Measurements from ENCODE around the gene AMPH.
"Not testable (repeated sequence)": the region's sequence is repeated elsewhere in the genome, so short reads cannot be mapped to it uniquely, and the experiment has no call there.

Gene AMPH

DNA sequence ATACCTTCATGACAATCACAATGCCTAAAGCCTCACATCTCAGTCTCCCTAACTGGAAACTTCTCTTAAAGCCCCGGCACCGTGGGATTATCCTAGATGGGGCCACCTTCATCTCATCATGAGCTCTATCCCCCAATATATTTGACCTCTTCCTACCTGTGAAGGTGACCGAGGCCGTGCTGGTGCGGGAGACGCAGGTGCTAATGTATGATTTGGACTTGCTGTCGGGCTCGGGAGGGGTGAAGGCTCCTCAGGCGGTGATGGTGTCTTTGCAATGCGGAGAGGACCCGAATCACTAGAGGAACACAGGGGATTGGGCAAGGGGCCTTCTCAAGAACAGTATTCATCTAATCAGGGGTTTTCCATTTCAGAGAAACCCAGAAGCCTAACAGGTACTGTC, 168.4 kb downstream of the AMPH start:
- DNase-seq (ENCODE audit: low spot score): no peak

DNA sequence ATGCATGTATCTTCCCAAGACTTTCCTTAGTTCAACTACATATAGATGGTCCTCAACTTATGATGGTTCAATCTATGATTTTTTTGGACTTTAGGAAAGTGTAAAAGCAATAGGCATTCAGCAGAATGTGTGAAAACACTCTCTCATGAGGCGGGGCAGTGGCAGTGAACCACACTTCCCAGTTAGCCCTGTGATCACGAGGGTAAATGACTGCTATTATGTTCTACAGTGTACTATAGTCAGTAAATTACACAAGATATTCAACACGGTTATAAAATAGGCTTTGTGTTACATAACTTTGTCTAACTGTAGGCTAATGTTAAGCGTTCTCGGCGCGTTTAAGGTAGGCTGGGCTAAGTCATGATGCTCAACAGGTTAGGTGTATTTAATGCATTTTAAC, 169.3 kb downstream of the AMPH start:
- DNase-seq (ENCODE audit: low spot score): no peak

DNA sequence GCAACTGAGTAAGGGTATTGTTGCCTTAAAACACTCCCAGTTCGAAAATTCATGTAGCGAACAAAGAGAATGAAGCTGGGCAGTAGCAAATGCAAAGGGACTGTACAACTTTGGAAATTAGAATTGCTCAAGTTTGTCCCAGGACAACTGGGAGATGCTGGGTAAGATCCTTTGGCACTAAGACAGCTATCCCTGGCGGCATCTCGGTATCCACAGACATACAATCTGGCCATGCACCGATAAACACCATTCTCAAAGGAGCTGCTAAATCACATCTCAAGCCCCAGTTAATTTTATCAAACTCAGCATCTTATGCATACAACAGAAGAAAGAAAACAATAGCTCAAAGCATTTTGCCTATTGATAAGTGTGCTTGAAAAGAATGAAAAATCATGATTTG, 177.3 kb downstream of the AMPH start:
- DNase-seq (ENCODE audit: low spot score): no peak

DNA sequence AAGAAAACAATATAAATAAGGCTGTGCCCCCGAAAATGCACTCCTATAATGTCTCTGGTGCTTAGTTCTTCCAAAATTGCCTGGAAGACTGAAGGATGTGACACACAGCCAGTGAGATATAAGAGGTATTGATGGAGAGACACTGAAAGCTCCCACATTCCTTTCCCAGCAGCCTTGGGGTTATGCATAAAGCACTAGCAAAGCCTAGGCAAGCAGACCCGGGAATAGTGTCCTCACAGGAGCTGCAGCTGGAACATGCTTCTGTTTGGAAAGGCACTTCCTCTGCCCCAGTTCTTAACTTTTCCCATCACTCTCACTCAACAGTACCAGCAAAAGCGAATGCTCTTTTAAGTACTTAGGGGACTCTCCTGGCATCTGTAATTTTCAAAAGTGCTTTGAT, 178.0 kb downstream of the AMPH start:
- no peak for DNase-seq (ENCODE audit: low spot score)

DNA sequence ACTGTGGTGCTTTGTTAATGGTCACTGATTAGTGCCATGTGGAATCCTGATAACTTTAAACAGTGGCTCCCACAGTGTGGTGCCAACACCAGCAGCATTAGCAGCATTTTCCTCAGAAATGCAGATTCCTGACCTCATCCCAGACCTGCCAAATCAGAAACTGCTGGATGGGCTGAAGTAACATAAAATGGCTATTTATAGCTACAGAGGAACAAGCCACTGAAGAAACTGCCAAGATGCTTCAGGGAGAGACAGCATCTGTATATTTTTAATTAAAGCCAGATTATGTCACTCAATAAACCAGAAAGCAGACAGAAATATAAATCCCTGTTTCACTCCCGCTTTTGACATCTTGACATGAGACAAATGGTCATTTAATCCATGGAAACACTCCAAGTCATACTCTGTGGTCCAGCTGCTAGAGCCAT, 178.5 kb downstream of the AMPH start:
- DNase-seq (ENCODE audit: low spot score): no peak

DNA sequence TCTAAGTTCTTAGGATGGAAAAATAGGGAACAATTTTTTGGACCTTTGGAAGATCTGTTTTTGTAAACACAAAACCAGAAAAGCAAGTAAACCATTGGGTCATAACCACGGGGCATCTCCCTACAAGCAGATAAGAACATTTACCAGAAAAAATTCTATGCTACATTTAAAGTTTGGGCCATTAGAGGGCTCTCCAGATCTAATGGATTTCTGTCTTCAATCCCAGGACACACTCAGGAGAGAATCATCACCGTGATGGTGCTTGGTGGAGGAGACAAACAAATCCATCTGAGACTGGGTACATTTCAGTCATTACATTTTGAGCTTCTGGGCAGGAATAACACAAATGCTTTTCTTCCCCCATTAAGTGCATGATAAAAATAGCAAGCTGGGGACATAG, 179.3 kb downstream of the AMPH start:
- DNase-seq (ENCODE audit: low spot score): no peak

DNA sequence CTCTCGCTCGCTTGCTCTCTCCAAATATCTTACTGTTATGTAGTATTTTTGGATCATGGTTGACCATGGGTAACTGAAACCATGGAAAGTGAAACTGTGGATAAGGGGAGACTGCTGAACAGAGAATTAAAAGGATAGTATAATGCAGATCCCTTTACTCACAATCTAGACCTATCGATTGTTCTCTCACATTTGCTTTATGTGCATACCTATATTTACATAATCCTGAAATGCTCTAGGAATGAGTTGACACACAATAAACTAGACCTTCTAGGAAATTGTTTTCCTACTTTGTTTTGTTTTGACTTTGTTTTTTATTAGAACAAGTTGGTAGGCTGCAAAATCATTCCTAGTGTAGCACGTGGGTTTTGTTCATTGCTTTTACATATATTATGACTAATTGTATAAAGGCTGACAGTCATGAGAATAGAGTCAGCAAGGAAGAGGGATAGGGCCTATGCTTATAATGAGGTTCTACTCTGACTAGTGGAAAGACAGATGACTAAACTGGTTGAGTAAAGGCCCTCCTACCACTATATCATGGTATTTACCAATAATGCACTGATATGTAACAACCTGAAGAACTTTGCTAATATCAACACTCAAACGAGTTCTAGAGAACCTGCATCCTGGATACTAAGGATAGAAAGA, 182.5 kb downstream of the AMPH start:
- DNase-seq (ENCODE audit: low spot score): no peak

DNA sequence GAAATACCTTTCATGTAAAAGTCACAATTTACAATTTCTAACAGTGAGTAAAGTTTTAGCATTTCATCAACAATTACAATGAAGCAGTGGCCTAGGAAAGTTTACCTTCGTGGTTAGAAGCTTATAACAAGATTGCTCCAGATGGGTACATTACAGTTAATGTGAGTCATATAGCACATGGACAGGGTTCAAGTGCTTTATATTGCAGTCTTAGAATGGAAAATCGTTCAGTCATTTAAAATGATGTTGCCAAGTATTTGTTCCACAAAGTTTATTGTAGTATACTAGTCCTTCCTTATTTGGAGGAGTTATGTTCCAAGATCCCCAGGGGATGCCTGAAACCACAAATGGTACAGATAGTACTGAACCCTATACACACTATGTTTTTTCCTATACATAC, 183.1 kb downstream of the AMPH start:
- no peak for DNase-seq (ENCODE audit: low spot score)

DNA sequence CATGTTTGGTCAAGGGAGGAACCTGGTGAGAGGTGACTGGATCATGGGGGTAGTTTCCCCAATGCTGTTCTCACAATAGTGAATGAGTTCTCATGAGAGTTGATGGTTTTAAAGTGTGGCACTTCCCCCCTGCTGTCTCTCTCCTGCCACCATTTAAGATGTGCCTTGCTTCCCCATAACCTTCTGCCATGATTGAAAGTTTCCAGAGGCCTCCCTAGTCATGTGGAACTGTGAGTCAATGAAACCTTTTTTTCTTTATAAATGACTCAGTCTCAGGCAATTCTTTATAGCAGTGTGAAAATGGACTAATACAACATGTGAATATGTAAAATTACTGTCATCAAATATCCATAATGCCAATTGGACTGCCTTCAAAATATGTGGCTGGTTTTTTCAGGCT, 192.2 kb downstream of the AMPH start:
- no peak for DNase-seq (ENCODE audit: low spot score)

DNA sequence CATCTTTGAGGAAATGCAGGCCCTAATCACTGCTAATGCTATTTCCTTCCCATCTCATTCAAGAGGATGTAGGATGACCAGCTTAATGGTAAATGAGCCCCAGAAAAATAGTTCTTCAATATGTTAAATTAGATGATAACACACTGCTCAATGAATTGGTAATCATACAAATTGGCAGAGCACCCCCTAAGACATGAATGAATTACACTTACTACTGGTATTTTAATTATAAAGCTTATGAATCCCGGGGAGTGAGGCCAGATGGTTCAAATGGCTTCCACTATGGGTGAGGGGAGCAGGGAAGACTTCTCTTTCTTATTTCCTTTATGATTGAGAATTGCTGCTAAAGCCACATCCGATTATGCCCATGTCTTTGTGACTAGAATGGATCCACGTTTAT, 198.5 kb downstream of the AMPH start:
- DNase-seq (ENCODE audit: low spot score): no peak

DNA sequence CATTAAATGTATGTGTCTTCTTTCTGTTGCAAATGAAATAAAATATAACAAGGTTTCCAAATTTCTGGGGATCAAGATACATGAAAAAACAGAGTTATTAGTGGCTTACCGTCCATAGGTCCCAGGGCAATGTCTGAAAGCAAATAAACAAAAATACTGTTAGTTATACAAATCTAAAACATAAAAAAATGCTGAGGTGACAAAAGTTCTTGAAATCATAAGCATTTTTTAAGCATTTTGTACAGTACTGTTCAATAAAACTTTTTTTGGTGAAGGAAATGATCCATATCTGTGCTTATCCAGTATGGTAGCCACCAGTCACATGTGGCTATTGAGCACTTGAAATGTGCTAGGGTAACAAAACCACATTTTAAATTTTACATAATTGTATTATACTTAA, 199.1 kb downstream of the AMPH start:
- no peak for DNase-seq (ENCODE audit: low spot score)

DNA sequence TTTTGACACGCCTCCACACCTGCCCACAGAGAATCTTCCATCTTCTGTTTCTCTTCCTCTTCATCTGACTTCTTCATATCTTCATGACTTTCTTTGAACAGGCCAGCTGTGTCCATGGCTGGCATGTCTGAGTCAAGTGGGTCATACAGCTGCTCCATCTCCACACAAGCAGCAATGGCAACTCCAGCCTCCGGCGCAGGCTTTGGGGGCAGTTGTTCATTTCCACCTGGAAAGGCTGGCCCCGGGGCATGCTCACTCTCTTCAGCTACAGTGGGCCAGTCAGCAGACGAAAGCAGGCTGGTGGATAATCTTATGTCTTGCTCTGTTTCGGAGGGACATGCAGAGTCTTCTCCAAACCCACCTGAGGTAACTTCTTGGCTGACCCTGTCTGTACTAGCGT, 202.1 kb downstream of the AMPH start:
- no peak for DNase-seq (ENCODE audit: low spot score)

DNA sequence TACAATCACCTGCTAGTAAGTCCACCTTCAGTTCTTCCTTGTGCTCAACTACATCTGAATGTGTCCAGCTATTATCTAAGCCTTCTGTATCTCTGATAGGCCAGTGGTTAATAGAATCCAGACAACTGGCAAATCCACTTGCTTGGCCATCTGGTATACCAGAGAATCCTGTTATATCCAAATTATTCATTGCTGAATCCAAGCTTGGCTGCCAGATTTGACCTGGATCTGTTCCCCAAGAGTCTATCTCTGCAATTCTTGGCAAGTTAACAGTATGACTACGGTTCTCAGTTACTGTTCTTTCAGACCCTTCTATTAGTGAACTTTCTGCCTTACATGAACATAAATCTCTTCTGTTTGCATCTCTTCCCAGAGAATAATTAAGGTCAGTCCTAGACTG, 203.1 kb downstream of the AMPH start:
- DNase-seq (ENCODE audit: low spot score): no peak

DNA sequence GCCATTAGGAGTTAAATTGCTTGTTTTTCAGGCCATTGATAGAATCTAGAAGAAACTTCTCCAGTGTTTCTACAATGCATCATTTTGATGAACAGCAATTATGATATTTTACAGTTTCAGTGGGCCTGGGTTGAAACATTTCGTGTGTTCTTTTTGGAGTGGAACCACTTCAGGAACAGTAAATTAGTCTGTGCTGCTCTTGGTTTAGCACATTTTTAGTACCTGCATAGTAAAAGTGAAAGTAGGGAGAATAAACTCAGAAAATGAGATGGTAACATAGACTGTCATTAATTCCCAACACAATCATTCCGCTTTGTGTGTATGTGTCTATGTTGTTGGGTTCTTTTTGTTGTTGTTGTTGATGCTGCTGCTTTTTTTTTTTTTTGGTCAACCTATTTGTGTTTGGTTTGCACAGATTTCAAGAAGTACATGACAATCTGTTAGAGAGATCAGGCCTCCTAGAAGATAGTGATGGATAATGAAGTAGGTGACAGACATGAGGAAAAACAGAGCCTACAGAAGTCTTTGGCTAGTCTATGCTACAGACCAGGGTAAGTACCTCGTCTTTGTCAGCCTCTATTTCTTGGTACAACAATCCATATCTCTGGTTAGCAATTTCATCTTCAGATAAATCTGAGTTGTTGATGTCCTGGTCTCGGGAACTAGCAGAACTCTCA, 203.8 kb downstream of the AMPH start:
- DNase-seq (ENCODE audit: low spot score): no peak

DNA sequence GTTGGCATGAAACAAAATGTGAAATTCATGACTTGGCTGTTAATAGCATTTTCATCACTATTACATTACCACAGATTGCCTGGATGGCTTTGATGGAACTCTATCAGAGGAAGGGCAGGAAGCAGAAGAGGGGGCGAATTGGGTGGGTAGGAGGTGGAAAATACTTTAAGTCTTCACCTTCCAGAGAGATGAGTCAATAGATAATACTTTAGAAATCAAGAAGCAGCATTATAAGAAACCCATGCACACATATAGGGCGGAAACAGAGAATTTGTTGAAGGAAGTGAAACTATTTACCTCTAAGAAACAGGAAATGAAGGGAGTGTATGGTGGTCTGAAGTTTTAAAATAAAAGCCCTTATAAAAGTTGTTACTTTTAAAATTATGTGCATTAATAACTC, 205.7 kb downstream of the AMPH start:
- no peak for DNase-seq (ENCODE audit: low spot score)

DNA sequence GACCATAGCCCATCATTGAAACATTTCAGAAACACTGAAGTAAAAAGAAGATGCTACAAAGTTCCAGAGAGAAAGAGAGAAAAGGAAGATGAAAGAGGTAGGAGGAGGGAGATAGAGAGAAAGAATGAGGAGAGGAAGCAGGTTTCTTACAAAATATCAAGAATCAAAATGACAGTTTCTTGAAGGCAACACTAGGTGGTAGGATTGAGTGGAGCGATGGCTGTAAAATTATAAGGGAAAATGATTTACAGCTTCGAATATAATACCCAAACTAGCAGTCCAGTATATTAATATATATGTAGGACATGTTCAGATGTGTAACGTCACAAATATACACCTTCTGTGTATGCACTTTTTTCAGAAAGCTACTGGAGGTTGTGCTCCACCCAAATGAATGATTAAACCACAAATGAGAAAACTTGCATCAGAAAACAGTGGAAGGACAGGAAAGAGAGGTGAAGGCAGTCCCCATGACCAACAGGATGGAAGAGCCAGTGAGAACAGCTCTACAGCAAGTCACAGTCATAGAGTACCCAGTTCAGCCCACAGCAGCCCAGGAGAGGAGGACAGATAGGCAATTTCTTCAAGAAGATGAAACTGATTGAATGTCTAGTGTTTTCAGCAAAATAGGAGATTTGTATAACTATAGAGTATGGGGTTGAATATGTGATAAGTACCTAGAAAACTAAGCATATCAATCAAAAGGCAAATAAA, 206.3 kb downstream of the AMPH start:
- DNase-seq (ENCODE audit: low spot score): no peak

DNA sequence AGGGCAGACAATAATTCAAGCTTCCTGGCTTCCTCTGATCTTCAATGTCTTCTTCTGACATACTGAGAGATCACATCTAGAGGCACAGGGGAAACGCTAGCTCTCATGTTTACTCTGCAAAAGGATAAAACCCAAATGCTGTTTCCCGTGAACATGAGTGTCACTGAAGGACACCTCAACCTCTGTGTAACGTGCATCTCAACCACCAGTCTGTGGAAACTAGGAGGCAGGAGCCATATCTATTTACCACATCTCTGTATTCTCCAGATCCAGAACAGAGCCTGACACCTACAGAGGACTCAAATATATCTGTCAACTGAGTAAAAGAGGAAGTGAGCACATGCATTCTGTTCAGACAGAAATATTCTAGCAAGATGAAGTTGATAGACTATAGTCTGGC, 217.4 kb downstream of the AMPH start:
- DNase-seq (ENCODE audit: low spot score): no peak

DNA sequence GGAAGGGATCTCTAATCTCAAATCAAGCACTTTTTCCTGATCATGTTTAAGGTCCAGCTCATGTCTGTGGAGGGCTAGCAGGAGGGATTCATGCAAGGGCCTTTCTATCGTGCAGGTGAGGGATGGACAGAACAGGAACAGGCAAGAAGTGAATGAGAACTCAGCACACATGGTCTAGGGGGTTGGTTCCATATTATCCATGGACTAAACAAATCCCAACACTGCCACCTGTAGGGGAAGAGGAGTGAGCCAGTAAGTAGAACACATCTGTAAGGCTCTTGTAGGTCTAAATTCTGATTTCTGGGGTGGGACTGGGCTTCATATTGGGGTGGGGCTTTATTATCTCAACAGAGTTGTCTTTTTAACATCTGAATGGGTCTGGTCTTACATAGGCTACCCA, 219.8 kb downstream of the AMPH start:
- DNase-seq (ENCODE audit: low spot score): no peak

DNA sequence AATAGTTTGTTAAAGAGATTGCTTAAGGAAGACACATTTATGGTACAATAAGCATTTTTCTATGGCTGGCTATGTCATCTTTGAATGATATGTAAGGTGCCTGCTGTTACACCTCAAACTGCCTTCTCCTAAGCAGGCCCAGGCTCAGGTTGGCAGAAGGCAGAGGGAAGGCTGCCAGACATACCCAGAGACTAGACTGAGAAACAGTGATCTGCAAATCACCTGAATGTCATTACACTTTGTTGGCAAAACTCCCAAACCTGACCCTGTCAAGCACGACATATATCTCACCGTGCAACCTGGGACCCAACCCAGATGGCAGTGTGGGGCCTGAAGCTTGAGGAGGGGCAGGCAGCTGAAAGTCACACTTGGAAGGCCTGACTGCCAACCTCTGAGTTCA, 221.1 kb downstream of the AMPH start:
- DNase-seq (ENCODE audit: low spot score): no peak

DNA sequence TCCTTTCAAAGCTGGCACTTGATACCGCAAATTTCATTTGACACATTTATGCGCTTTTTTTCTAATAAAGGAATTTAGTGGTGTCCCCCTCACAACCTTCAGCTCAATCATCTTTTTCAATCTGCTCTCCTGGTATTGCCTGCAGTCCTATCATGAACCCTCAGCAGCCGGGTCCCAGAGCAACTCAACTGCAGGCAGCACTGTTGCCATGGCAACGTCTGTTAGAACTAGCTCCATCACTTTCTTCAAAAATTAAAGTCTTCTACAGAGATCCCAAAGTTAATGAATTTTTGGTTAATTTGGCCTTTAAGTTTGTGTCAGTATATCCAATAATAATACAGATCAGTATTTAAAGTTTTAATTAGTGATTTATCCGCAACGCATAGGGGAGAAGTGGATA, 221.6 kb downstream of the AMPH start:
- DNase-seq (ENCODE audit: low spot score): no peak

DNA sequence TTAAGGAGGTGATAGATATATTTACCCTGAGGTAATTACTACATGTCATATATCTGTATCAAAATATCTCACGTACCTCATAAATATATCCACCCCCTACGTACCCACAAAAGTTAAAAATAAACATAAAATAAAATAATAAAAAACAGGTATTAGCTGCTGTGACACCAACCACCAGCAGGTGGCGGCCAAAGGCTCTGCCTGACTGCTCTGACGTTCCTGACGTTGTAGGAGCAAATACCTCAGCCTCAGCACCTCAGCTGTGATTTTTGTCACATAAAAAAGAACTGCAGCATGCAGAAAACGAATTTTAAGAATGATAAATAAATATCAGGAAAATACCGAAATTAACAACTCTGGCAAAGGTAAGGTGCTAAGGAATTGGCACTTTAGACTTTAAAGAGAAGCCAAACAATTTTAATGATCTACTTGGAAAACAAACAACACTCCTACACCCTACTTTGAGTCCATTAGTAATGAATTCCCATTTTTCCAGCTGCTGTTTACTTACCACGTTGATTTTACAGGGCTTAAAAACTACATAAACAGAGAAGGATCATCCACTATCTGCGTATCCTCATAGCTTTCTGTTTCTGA, 232.3 kb downstream of the AMPH start:
- peak; percentile 34 for DNase-seq (ENCODE audit: low spot score)

DNA sequence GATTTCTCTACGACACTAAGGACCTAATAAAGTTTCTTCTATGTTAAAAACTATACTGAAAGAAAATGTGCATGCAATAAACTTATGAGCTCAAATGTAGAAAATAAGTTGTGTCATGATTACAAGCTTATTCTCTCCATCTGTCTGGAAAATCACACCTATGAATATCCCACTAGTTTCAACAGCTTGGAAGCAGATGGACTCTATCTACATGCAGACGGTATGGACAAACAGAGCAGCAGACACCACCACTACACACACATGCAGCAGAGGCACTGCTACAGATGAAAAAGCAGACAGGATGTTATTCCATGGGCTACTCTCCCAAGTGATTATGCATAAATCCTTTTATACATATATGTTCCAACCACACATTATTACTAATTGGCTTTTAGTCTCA, 234.3 kb downstream of the AMPH start:
- no peak for DNase-seq (ENCODE audit: low spot score)

DNA sequence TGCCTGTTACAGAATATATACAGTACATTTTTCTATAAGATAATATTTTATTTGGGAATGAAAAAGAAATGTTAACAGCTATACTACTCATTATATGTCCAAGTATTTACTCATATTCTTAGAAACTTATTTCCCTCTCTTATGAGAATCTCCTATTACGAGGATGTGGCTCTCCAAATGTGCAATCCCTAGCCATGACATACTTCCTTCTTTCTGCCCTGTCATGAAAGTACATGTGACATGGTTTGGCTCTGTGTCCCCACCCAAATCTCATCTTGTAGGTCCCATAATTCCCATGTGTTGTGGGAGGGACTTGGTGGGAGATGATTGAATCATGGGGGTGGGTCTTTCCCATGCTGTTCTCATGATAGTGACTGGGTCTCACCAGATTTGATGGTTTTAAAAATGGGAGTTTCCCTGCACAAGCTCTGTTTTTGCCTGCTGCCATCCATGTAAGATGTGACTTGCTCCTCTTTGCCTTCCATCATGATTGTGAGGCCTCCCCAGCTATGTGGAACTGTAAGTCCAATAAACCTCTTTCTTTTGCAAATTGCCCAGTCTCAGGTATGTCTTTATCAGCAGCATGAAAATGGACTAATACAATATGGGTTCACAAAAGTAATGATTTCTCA, 235.1 kb downstream of the AMPH start:
- not testable (repeated sequence) for DNase-seq (ENCODE audit: low spot score)

Data from hematopoietic multipotent progenitor cell treated with erythropoietin and hydrocortisone succinate and interleukin-3 and kit ligand, for 15 days (in vitro differentiated cells).